ENCODE data around the gene MLF2.

- TF ChIP-seq CTCF (IDR thresholded peaks at IDR 0.05 in 4 of 5, conservative IDR thresholded peaks at IDR 0.05 in 1 of 5), result no peak
- TF ChIP-seq POLR2A (IDR thresholded peaks at IDR 0.05), result no peak
These were observed 15.5 kb upstream of the MLF2 start for GRCh38 chr12:6768437-6768914.

Data from gastrocnemius medialis (tissue), 4 donors.